Measurements from ENCODE around the gene AUP1.
"Not testable (repeated sequence)": the region's sequence is repeated elsewhere in the genome, so short reads cannot be mapped to it uniquely, and the experiment has no call there.

DNA sequence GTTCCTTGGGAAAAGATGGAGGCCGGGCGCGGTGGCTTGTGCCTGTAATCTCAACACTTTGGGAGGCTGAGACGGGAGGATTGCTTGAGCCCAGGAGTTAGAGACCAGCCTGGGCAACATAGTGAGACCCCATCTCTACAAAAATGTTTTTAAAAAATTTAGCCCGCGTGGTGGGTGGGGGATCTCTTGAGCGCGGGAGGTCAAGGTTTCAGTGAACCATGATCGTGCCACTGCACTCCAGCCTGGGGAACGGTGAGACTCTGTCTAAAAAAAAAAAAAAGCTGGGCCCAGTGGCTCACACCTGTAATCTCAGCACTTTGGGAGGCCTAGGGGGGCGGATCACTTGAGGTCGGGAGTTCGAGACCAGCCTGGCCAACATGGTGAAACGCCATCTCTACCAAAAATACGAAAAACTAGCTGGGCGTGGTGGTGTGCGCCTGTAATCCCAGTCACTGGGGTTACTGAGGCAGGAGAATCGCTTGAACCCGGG lies 45.8 kb downstream of the AUP1 start:
- TF ChIP-seq, protein P1, sequence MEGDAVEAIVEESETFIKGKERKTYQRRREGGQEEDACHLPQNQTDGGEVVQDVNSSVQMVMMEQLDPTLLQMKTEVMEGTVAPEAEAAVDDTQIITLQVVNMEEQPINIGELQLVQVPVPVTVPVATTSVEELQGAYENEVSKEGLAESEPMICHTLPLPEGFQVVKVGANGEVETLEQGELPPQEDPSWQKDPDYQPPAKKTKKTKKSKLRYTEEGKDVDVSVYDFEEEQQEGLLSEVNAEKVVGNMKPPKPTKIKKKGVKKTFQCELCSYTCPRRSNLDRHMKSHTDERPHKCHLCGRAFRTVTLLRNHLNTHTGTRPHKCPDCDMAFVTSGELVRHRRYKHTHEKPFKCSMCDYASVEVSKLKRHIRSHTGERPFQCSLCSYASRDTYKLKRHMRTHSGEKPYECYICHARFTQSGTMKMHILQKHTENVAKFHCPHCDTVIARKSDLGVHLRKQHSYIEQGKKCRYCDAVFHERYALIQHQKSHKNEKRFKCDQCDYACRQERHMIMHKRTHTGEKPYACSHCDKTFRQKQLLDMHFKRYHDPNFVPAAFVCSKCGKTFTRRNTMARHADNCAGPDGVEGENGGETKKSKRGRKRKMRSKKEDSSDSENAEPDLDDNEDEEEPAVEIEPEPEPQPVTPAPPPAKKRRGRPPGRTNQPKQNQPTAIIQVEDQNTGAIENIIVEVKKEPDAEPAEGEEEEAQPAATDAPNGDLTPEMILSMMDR (conservative IDR thresholded peaks at IDR 0.05; ENCODE audit: low read depth in 2 of 2): not testable (repeated sequence)
- TF ChIP-seq EZH2 (IDR thresholded peaks at IDR 0.05; ENCODE audit: low read depth, unreplicated experiment); EZH2phosphoT487 (IDR thresholded peaks at IDR 0.05; ENCODE audit: unreplicated experiment); JUNB (IDR thresholded peaks at IDR 0.05; ENCODE audit: unreplicated experiment); POLR2AphosphoS5 (IDR thresholded peaks at IDR 0.05; ENCODE audit: low read depth); STAT1 (IDR thresholded peaks at IDR 0.05; ENCODE audit: unreplicated experiment); ZNF114 (CRISPR knock-in tag; IDR thresholded peaks at IDR 0.05); NANOG (IDR thresholded peaks at IDR 0.05; ENCODE audit: borderline replicate concordance); CREB1 (CRISPR knock-in tag; IDR thresholded peaks at IDR 0.05; ENCODE audit: low read depth); ZNF331 (CRISPR knock-in tag; IDR thresholded peaks at IDR 0.05; ENCODE audit: low read depth): not testable (repeated sequence)
- TF ChIP-seq, protein P2, sequence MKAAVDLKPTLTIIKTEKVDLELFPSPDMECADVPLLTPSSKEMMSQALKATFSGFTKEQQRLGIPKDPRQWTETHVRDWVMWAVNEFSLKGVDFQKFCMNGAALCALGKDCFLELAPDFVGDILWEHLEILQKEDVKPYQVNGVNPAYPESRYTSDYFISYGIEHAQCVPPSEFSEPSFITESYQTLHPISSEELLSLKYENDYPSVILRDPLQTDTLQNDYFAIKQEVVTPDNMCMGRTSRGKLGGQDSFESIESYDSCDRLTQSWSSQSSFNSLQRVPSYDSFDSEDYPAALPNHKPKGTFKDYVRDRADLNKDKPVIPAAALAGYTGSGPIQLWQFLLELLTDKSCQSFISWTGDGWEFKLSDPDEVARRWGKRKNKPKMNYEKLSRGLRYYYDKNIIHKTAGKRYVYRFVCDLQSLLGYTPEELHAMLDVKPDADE (IDR thresholded peaks at IDR 0.05): not testable (repeated sequence)
- TF ChIP-seq, protein P3, sequence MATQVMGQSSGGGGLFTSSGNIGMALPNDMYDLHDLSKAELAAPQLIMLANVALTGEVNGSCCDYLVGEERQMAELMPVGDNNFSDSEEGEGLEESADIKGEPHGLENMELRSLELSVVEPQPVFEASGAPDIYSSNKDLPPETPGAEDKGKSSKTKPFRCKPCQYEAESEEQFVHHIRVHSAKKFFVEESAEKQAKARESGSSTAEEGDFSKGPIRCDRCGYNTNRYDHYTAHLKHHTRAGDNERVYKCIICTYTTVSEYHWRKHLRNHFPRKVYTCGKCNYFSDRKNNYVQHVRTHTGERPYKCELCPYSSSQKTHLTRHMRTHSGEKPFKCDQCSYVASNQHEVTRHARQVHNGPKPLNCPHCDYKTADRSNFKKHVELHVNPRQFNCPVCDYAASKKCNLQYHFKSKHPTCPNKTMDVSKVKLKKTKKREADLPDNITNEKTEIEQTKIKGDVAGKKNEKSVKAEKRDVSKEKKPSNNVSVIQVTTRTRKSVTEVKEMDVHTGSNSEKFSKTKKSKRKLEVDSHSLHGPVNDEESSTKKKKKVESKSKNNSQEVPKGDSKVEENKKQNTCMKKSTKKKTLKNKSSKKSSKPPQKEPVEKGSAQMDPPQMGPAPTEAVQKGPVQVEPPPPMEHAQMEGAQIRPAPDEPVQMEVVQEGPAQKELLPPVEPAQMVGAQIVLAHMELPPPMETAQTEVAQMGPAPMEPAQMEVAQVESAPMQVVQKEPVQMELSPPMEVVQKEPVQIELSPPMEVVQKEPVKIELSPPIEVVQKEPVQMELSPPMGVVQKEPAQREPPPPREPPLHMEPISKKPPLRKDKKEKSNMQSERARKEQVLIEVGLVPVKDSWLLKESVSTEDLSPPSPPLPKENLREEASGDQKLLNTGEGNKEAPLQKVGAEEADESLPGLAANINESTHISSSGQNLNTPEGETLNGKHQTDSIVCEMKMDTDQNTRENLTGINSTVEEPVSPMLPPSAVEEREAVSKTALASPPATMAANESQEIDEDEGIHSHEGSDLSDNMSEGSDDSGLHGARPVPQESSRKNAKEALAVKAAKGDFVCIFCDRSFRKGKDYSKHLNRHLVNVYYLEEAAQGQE (IDR thresholded peaks at IDR 0.05; ENCODE audit: unreplicated experiment): not testable (repeated sequence)
- TF ChIP-seq, protein P4, sequence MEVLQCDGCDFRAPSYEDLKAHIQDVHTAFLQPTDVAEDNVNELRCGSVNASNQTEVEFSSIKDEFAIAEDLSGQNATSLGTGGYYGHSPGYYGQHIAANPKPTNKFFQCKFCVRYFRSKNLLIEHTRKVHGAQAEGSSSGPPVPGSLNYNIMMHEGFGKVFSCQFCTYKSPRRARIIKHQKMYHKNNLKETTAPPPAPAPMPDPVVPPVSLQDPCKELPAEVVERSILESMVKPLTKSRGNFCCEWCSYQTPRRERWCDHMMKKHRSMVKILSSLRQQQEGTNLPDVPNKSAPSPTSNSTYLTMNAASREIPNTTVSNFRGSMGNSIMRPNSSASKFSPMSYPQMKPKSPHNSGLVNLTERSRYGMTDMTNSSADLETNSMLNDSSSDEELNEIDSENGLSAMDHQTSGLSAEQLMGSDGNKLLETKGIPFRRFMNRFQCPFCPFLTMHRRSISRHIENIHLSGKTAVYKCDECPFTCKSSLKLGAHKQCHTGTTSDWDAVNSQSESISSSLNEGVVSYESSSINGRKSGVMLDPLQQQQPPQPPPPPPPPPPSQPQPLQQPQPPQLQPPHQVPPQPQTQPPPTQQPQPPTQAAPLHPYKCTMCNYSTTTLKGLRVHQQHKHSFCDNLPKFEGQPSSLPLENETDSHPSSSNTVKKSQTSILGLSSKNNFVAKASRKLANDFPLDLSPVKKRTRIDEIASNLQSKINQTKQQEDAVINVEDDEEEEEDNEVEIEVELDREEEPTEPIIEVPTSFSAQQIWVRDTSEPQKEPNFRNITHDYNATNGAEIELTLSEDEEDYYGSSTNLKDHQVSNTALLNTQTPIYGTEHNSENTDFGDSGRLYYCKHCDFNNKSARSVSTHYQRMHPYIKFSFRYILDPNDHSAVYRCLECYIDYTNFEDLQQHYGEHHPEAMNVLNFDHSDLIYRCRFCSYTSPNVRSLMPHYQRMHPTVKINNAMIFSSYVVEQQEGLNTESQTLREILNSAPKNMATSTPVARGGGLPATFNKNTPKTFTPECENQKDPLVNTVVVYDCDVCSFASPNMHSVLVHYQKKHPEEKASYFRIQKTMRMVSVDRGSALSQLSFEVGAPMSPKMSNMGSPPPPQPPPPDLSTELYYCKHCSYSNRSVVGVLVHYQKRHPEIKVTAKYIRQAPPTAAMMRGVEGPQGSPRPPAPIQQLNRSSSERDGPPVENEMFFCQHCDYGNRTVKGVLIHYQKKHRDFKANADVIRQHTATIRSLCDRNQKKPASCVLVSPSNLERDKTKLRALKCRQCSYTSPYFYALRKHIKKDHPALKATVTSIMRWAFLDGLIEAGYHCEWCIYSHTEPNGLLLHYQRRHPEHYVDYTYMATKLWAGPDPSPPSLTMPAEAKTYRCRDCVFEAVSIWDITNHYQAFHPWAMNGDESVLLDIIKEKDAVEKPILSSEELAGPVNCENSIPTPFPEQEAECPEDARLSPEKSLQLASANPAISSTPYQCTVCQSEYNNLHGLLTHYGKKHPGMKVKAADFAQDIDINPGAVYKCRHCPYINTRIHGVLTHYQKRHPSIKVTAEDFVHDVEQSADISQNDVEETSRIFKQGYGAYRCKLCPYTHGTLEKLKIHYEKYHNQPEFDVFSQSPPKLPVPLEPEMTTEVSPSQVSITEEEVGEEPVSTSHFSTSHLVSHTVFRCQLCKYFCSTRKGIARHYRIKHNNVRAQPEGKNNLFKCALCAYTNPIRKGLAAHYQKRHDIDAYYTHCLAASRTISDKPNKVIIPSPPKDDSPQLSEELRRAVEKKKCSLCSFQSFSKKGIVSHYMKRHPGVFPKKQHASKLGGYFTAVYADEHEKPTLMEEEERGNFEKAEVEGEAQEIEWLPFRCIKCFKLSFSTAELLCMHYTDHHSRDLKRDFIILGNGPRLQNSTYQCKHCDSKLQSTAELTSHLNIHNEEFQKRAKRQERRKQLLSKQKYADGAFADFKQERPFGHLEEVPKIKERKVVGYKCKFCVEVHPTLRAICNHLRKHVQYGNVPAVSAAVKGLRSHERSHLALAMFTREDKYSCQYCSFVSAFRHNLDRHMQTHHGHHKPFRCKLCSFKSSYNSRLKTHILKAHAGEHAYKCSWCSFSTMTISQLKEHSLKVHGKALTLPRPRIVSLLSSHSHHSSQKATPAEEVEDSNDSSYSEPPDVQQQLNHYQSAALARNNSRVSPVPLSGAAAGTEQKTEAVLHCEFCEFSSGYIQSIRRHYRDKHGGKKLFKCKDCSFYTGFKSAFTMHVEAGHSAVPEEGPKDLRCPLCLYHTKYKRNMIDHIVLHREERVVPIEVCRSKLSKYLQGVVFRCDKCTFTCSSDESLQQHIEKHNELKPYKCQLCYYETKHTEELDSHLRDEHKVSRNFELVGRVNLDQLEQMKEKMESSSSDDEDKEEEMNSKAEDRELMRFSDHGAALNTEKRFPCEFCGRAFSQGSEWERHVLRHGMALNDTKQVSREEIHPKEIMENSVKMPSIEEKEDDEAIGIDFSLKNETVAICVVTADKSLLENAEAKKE (CRISPR knock-in tag; IDR thresholded peaks at IDR 0.05): not testable (repeated sequence)
